ENCODE measurements around the gene FRMPD4. TPM values are rescaled to one million over a fixed set of nuclear protein-coding genes. Genes with fewer than 3 reads are reported as not detected.

FRMPD4 gene
- total RNA-seq, 1 donor from 2014 or later: 0.79 TPM

GRCh38 chrX:12460929-12461328 lies 322.7 kb downstream of the FRMPD4 start:
- no peak for FAIRE-seq
- H3K4me3 ChIP-seq (ENCODE audit: low read depth, low read length): no peak overlapping the region
- no peak for TF ChIP-seq CTCF (IDR thresholded peaks at IDR 0.05; ENCODE audit: insufficient read depth, low read length, severe bottlenecking)
- DNase-seq (ENCODE audit: low read depth): no peak
- H3K27me3 ChIP-seq (ENCODE audit: control insufficient read depth, insufficient read depth, low read length): no peaks in the 10 kb centered on the region
- no peaks in the 10 kb centered on the region for H3K36me3 ChIP-seq (ENCODE audit: control insufficient read depth, insufficient read depth, low read length)

GRCh38 chrX:12463052-12463451 lies 324.8 kb downstream of the FRMPD4 start:
- DNase-seq (ENCODE audit: low read depth) (no peak), FAIRE-seq (no peak)
- Histone ChIP-seq H3K4me3 (ENCODE audit: low read depth, low read length) (no peak overlapping the region), H3K36me3 (ENCODE audit: control insufficient read depth, insufficient read depth, low read length) (no peaks in the 10 kb centered on the region), H3K27me3 (ENCODE audit: control insufficient read depth, insufficient read depth, low read length) (no peaks in the 10 kb centered on the region)
- TF ChIP-seq CTCF (IDR thresholded peaks at IDR 0.05; ENCODE audit: insufficient read depth, low read length, severe bottlenecking): no peak

GRCh38 chrX:12463873-12464272 lies 325.6 kb downstream of the FRMPD4 start:
- no peaks in the 10 kb centered on the region for H3K36me3 ChIP-seq (ENCODE audit: control insufficient read depth, insufficient read depth, low read length)
- no peak for TF ChIP-seq CTCF (IDR thresholded peaks at IDR 0.05; ENCODE audit: insufficient read depth, low read length, severe bottlenecking)
- FAIRE-seq: no peak
- DNase-seq (ENCODE audit: low read depth): no peak
- H3K27me3 ChIP-seq (ENCODE audit: control insufficient read depth, insufficient read depth, low read length): no peaks in the 10 kb centered on the region
- H3K4me3 ChIP-seq (ENCODE audit: low read depth, low read length): no peak overlapping the region

- DNase-seq (ENCODE audit: low read depth): no peak
- no peak for TF ChIP-seq CTCF (IDR thresholded peaks at IDR 0.05; ENCODE audit: insufficient read depth, low read length, severe bottlenecking)
- no peak for FAIRE-seq
- Histone ChIP-seq H3K27me3 (ENCODE audit: control insufficient read depth, insufficient read depth, low read length) (no peaks in the 10 kb centered on the region), H3K36me3 (ENCODE audit: control insufficient read depth, insufficient read depth, low read length) (no peaks in the 10 kb centered on the region), H3K4me3 (ENCODE audit: low read depth, low read length) (no peak overlapping the region)
Observed at GRCh38 chrX:12467321-12467720, 329.0 kb downstream of the FRMPD4 start.

- no peaks in the 10 kb centered on the region for H3K27me3 ChIP-seq (ENCODE audit: control insufficient read depth, insufficient read depth, low read length)
- H3K36me3 ChIP-seq (ENCODE audit: control insufficient read depth, insufficient read depth, low read length): no peaks in the 10 kb centered on the region
- H3K4me3 ChIP-seq (ENCODE audit: low read depth, low read length): no peak overlapping the region
- TF ChIP-seq CTCF (IDR thresholded peaks at IDR 0.05; ENCODE audit: insufficient read depth, low read length, severe bottlenecking): no peak
- no peak for FAIRE-seq
- DNase-seq (ENCODE audit: low read depth): peak; percentile 75
Observed at GRCh38 chrX:12469296-12469695, 331.0 kb downstream of the FRMPD4 start.

GRCh38 chrX:12471061-12471460 lies 332.8 kb downstream of the FRMPD4 start:
- FAIRE-seq (no peak), DNase-seq (ENCODE audit: low read depth) (peak; percentile 70)
- no peaks in the 10 kb centered on the region for H3K27me3 ChIP-seq (ENCODE audit: control insufficient read depth, insufficient read depth, low read length)
- no peak for TF ChIP-seq CTCF (IDR thresholded peaks at IDR 0.05; ENCODE audit: insufficient read depth, low read length, severe bottlenecking)
- H3K4me3 ChIP-seq (ENCODE audit: low read depth, low read length): no peak overlapping the region
- H3K36me3 ChIP-seq (ENCODE audit: control insufficient read depth, insufficient read depth, low read length): no peaks in the 10 kb centered on the region

All from bronchial epithelial cell (primary cell).